Vagina (tissue), 2 donors: ENCODE results near the gene CIAO3. TPM values are rescaled to one million over a fixed set of nuclear protein-coding genes. Genes with fewer than 3 reads are reported as not detected.

Experiments
- DNase-seq, 2 donors: peaks; one replicate each; pipeline ENCODE4 v3.0.0-alpha.2; 2017; ENCODE audit errors: extremely low spot score in 2 of 2
- H3K27ac ChIP-seq: fragments of 200-600 bp; sonication (generic); one replicate; pipeline ENCODE4 v1.5.1; 2019
- H3K27me3 ChIP-seq: fragments of 200-600 bp; sonication (generic); one replicate; pipeline ENCODE4 v1.5.1; 2019
- H3K36me3 ChIP-seq, 2 donors: fragments of 200-600 bp; sonication (generic); one replicate each; pipeline ENCODE4 v1.5.1; 2017 to 2019
- H3K4me1 ChIP-seq: fragments of 200-600 bp; sonication (generic); one replicate; pipeline ENCODE4 v1.5.1; 2019
- H3K4me3 ChIP-seq, 2 donors: fragments of 200-600 bp; sonication (generic); 1 replicate in 1 of 2; 2 replicates in 1 of 2; pipeline ENCODE4 v1.5.1; 2016 to 2019
- H3K9me3 ChIP-seq: fragments of 200-600 bp; sonication (generic); one replicate; pipeline ENCODE4 v1.5.1; 2019
- POLR2A ChIP-seq, 2 donors: fragments of 450-650 bp; IDR thresholded peaks; one replicate each; pipeline ENCODE4 v1.6.1; 2017; ENCODE audit warnings: antibody characterized with exemption in 2 of 2, mild to moderate bottlenecking in 2 of 2, moderate library complexity in 2 of 2
- POLR2AphosphoS5 ChIP-seq, 2 donors: sonication (generic); formaldehyde crosslinking; IDR thresholded peaks; one replicate each; pipeline ENCODE4 v1.9.0; 2017; ENCODE audit warnings: antibody characterized with exemption in 2 of 2, mild to moderate bottlenecking in 2 of 2, low read depth in 1 of 2; ENCODE audit not compliant: insufficient read depth in 1 of 2
- intact Hi-C: fragments of 100-400 bp; cut with DNase I; formaldehyde crosslinking; loops from one replicate; pipeline ENCODE4 v1.15.1; 2023
- total RNA-seq: library from RNA; depleted of rRNA; stranded (reverse); fragments of >200 nt; gene quantifications from one replicate; pipeline ENCODE4 v1.2.3, GENCODE V29; 2016
- TF ChIP-seq, protein P1 (sequence below), 3 experiments: fragments of 450-650 bp in 2 of 3; fragments of 200-600 bp in 1 of 3; sonication (generic) in 1 of 3; IDR thresholded peaks; one replicate each; pipeline ENCODE4 v1.5.1; 2017 to 2019; ENCODE audit warnings: antibody characterized with exemption in 3 of 3, mild to moderate bottlenecking in 2 of 3, moderate library complexity in 2 of 3

Gene CIAO3
- total RNA-seq, 1 donor from 2014 or later: 32.7 TPM

DNA sequence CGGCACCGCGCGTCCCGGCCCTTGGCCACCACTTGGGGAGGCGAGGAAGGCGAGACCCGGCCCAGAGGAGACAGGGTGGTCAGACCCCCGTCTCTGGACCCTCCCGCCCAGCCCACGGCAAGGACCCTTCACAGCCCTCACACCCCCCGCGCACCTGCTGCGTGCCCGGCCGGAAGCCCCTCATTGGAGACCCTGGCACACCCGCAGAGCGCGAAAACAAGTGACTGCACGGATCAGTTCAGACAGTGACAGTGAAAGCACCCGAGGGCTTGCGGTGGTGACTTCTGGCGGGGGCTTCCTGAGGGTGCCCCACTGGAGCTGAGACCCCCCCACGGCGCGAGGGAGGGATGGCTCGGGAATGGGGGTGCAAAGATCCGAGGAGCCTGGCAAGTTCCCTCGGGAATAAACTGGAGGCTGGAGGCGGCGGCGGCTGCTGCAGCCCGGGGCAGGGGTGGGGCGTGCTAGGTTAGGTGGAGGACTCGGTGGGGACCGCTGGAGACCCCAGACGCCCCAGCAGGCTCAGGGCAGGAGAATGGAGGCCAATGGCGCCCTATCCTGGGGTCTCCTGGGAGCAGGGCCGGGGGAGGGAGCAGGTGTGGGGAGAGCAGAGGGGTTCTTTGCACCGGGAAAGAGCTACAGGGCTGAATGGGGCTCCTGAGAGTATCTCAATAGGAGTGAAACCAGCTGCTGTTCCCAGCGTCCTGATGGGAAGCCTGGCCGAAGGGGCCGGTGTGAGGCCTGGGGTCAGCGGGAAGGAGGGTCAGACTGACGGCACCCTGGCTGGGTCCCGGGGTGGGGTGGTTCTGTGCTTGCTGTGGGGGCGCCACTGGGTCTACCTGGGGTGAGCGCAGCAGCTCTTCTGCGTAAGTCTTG, 34.4 kb downstream of the CIAO3 start:
- Histone ChIP-seq H3K36me3 (no peaks in the 10 kb centered on the region), H3K4me1 (peaks cover 11% of the 10 kb centered on the region), H3K27me3 (peaks cover 34% of the 10 kb centered on the region), H3K27ac (no peak overlapping the region), H3K4me3 (peak overlapping the region in 1 of 2 donors; percentile 19), H3K9me3 (no peaks in the 10 kb centered on the region)
- TF ChIP-seq POLR2AphosphoS5 (IDR thresholded peaks at IDR 0.05; ENCODE audit: insufficient read depth in 1 of 2, low read depth in 1 of 2) (no peak), POLR2A (IDR thresholded peaks at IDR 0.05) (no peak)
- TF ChIP-seq, protein P1, sequence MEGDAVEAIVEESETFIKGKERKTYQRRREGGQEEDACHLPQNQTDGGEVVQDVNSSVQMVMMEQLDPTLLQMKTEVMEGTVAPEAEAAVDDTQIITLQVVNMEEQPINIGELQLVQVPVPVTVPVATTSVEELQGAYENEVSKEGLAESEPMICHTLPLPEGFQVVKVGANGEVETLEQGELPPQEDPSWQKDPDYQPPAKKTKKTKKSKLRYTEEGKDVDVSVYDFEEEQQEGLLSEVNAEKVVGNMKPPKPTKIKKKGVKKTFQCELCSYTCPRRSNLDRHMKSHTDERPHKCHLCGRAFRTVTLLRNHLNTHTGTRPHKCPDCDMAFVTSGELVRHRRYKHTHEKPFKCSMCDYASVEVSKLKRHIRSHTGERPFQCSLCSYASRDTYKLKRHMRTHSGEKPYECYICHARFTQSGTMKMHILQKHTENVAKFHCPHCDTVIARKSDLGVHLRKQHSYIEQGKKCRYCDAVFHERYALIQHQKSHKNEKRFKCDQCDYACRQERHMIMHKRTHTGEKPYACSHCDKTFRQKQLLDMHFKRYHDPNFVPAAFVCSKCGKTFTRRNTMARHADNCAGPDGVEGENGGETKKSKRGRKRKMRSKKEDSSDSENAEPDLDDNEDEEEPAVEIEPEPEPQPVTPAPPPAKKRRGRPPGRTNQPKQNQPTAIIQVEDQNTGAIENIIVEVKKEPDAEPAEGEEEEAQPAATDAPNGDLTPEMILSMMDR (IDR thresholded peaks at IDR 0.05): no peak
- intact Hi-C loops: no loop called here
- DNase-seq: no peak

DNA sequence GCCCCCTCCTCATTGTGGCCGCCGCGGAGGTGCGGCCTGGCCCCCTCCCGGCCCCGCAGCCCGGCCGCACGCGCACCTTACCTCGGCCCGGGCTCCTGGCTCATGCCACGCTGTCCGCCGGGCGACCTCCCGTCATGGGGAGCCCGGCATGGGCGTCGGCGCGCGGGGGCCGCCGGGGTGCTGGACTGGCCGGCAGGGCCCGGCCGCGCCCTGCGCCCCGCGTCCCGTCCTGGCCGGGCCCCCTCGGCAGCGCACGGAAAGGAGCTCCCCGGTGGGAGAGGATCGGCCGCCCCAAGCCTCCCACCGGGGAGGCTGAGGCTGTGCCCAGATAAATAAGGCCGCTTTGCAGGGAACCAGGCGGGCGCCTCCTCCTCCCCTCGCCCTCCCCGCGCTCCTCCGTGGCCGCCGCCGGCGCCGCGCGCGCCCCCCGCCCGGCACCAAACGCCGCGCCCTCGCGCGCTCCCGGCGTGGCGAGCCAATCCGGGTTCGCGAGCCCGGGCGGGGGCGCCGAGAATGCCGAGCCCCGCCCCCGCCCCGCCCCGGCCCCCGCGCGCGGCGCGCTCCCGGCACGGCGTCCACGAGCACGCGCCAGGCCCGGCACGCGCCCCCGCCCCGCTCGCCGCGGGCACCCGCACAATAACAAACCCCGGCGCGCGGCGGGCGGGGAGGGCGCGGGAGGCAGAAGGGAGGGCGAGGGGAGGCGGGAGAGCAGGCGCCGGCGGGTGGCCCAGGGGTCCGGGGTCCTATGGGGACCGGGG, 35.2 kb downstream of the CIAO3 start, which contains the start of gene FBXL16:
Gene FBXL16 (minus strand): TSS at position 371 of the 758 bp plus-strand sequence. CDS start 8,396 bp downstream, outside the sequence.
- no peak for TF ChIP-seq POLR2A (IDR thresholded peaks at IDR 0.05)
- TF ChIP-seq, protein P1 (IDR thresholded peaks at IDR 0.05): no peak
- no peak for TF ChIP-seq POLR2AphosphoS5 (IDR thresholded peaks at IDR 0.05; ENCODE audit: insufficient read depth in 1 of 2, low read depth in 1 of 2)
- no peak for DNase-seq
- Histone ChIP-seq H3K36me3 (no peaks in the 10 kb centered on the region), H3K4me1 (peaks cover 17% of the 10 kb centered on the region), H3K27ac (no peak within 1 kb of the TSS), H3K27me3 (peaks cover 37% of the 10 kb centered on the region), H3K9me3 (no peaks in the 10 kb centered on the region), H3K4me3 (peak within 1 kb of the TSS in 1 of 2 donors; percentile 19)
- intact Hi-C loops: no loop called here

- Histone ChIP-seq H3K36me3 (no peaks in the 10 kb centered on the region), H3K4me1 (peaks cover 17% of the 10 kb centered on the region), H3K9me3 (no peaks in the 10 kb centered on the region), H3K27ac (no peak overlapping the region), H3K27me3 (peaks cover 37% of the 10 kb centered on the region), H3K4me3 (no peak overlapping the region)
- DNase-seq: no peak
- TF ChIP-seq, protein P1 (IDR thresholded peaks at IDR 0.05): no peak
- no peak for TF ChIP-seq POLR2AphosphoS5 (IDR thresholded peaks at IDR 0.05; ENCODE audit: insufficient read depth in 1 of 2, low read depth in 1 of 2)
- no peak for TF ChIP-seq POLR2A (IDR thresholded peaks at IDR 0.05)
- intact Hi-C loops: no loop called here
Measured at GRCh38 chr16:704552-705380, 36.0 kb downstream of the CIAO3 start.

DNA sequence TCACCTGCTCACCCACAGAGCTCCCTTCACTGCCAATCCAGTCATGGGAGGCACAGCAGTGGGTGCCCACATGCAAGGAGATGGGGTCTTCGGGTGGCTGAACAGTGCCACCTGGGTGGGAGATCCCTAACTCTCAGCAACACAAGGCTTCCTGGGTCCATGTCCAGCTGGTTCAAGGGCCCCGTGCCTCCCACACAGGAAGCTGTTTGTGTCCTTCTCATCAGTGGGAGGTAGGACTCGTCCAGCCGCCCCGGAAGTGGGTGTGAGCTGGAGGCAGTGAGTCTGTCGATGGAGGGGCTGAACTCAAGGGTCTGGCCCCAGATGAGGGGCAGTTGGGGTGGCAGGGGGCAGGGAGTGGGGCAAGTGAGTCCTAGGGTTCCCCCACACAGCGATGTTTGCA, 36.8 kb downstream of the CIAO3 start:
- Histone ChIP-seq H3K4me3 (no peak overlapping the region), H3K27me3 (peaks cover 37% of the 10 kb centered on the region), H3K4me1 (peaks cover 17% of the 10 kb centered on the region), H3K36me3 (no peaks in the 10 kb centered on the region), H3K27ac (no peak overlapping the region), H3K9me3 (no peaks in the 10 kb centered on the region)
- TF ChIP-seq POLR2AphosphoS5 (IDR thresholded peaks at IDR 0.05; ENCODE audit: insufficient read depth in 1 of 2, low read depth in 1 of 2): no peak
- no peak for TF ChIP-seq POLR2A (IDR thresholded peaks at IDR 0.05)
- TF ChIP-seq, protein P1 (IDR thresholded peaks at IDR 0.05): no peak
- intact Hi-C loops: no loop called here
- no peak for DNase-seq
